Right cardiac atrium (tissue), 5 donors: ENCODE data around the gene ALS2CL. TPM values are rescaled to one million over a fixed set of nuclear protein-coding genes. Genes with fewer than 3 reads are reported as not detected.
A peak's percentile ranks its signal among the peaks of the same experiment; 100 is the strongest.

Source experiments
- ATAC-seq, 2 donors: fragments of 200-7000 bp; cut with Tn5 transposase; one replicate each; pipeline versions ENCODE4 v1.8.0 to v1.9.1; 2020; ENCODE audit warnings: moderate library complexity in 2 of 2, mild to moderate bottlenecking in 1 of 2
- DNase-seq, 3 donors: peaks; one replicate each; pipeline ENCODE4 v3.0.0-alpha.2; 2020
- H3K27ac ChIP-seq: one replicate; pipeline ENCODE4 v1.5.1; 2013; ENCODE audit warnings: mild to moderate bottlenecking, low read length, control low read depth, moderate library complexity
- H3K27me3 ChIP-seq: one replicate; pipeline ENCODE4 v1.6.1; 2013; ENCODE audit not compliant: control insufficient read depth, insufficient read depth
- H3K4me1 ChIP-seq: one replicate; pipeline ENCODE4 v1.6.1; 2013; ENCODE audit warnings: low read length; ENCODE audit not compliant: control insufficient read depth, insufficient read depth
- H3K4me3 ChIP-seq: one replicate; pipeline ENCODE4 v1.5.1; 2013; ENCODE audit warnings: low read length, control low read depth
- H3K9me3 ChIP-seq: one replicate; pipeline ENCODE4 v1.6.1; 2013; ENCODE audit warnings: low read length; ENCODE audit not compliant: control insufficient read depth
- WGBS: extraction: QIAGEN DNeasy Blood & Tissue Kit; methylation state at CpG from one replicate; pipeline ENCODE4 v1.1.7; 2013; 5-methylcytosine and 5-hydroxymethylcytosine counted together
- intact Hi-C, 4 donors: fragments of 100-400 bp; cut with DNase I; formaldehyde crosslinking; loops; one replicate each; pipeline versions ENCODE4 v1.11.0 to v1.14.0; 2022 to 2023
- polyA plus RNA-seq: library from polyadenylated mRNA; stranded (reverse); fragments of 200-250 nt; gene quantifications from one replicate; pipeline ENCODE4 v1.2.3, GENCODE V29; 2013
- total RNA-seq, 4 donors: library from RNA; stranded (reverse); fragmentation: NEBNext Ultra II Directional; extraction: Animal tissue kit (Norgen Biotek cat#: 25700); gene quantifications; one replicate each; pipeline ENCODE4 v1.2.1, GENCODE V29; 2021
- donor health status: healthy with polysubstance abuse.
- donor health status: DM: no; HTN: yes; CAD: no.
- donor health status: DM: no; HTN: no; CAD: no.
- donor health status: DM: no; HTN: yes; CAD: no; lungs with severe emphysema.
- donor health status: DM: yes; HTN: yes; CAD: no.

ALS2CL gene
- total and polyA plus RNA-seq, 5 donors: 16.1 to 33.1 (median 18.8) TPM

- intact Hi-C loops: no loop called here
- ATAC-seq (no peak), DNase-seq (peak; percentile 9 to 35 (median 30))
- 86% methylated on average over 9 of the region's 9 CpGs for WGBS
- H3K27ac ChIP-seq: no peak overlapping the region
- H3K4me3 ChIP-seq: no peak overlapping the region
- no peaks in the 10 kb centered on the region for H3K9me3 ChIP-seq
- no peaks in the 10 kb centered on the region for H3K27me3 ChIP-seq
- H3K4me1 ChIP-seq: no peaks in the 10 kb centered on the region
These were observed 17.5 kb downstream of the ALS2CL start for GRCh38 chr3:46675843-46676567.

DNA sequence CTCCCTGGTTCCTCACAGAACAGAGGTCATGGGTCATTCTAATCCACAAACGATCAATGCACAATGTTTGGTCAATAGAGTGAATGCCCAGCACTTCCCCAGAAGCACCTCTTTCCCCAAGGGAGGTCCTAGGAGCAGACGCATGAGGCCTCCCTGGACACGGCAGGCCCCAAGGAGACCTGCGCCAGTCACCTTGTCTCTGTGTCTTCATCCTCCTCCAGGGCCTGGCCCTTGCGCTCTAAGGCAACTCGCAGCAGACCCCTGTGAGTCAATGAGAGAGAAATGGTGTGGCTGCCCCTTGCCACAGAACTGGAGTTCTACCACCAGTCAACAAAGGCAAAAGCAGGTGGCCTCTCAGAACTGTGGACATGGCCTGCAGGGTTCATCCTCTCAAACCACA, 18.1 kb downstream of the ALS2CL start:
- Histone ChIP-seq H3K27ac (no peak overlapping the region), H3K9me3 (no peaks in the 10 kb centered on the region), H3K4me3 (no peak overlapping the region), H3K27me3 (no peaks in the 10 kb centered on the region), H3K4me1 (no peaks in the 10 kb centered on the region)
- intact Hi-C loops: no loop called here
- 94% methylated on average over 6 of the region's 6 CpGs for WGBS
- peak in 2 of 3 donors; percentile 1 for DNase-seq
- no peak for ATAC-seq

GRCh38 chr3:46674031-46674845, 19.2 kb downstream of the ALS2CL start:
- no peaks in the 10 kb centered on the region for H3K27me3 ChIP-seq
- H3K27ac ChIP-seq: no peak overlapping the region
- DNase-seq: peak; percentile 5 to 49 (median 11)
- no peak for ATAC-seq
- intact Hi-C loops: no loop called here
- 94% methylated on average over 12 of the region's 12 CpGs for WGBS
- H3K4me3 ChIP-seq: no peak overlapping the region
- peaks cover 2% of the 10 kb centered on the region for H3K4me1 ChIP-seq
- H3K9me3 ChIP-seq: no peaks in the 10 kb centered on the region

- ATAC-seq (no peak), DNase-seq (peak in 2 of 3 donors; percentile 7 to 13)
- H3K4me3 ChIP-seq: no peak overlapping the region
- 88% methylated on average over 10 of the region's 10 CpGs for WGBS
- H3K27ac ChIP-seq: no peak overlapping the region
- no peaks in the 10 kb centered on the region for H3K9me3 ChIP-seq
- intact Hi-C loops: no loop called here
- H3K27me3 ChIP-seq: no peaks in the 10 kb centered on the region
- peaks cover 2% of the 10 kb centered on the region for H3K4me1 ChIP-seq
These were observed 20.1 kb downstream of the ALS2CL start for GRCh38 chr3:46673151-46674030.

- WGBS: 91% methylated on average over 6 of the region's 6 CpGs
- peaks cover 2% of the 10 kb centered on the region for H3K4me1 ChIP-seq
- no peaks in the 10 kb centered on the region for H3K27me3 ChIP-seq
- intact Hi-C loops: no loop called here
- no peak for DNase-seq
- H3K27ac ChIP-seq: no peak overlapping the region
- no peak overlapping the region for H3K4me3 ChIP-seq
- no peak for ATAC-seq
- H3K9me3 ChIP-seq: no peaks in the 10 kb centered on the region
These were observed 21.2 kb downstream of the ALS2CL start for GRCh38 chr3:46672349-46672695.

- ATAC-seq: no peak
- no peaks in the 10 kb centered on the region for H3K9me3 ChIP-seq
- WGBS: 93% methylated on average over 25 of the region's 25 CpGs
- intact Hi-C loops: no loop called here
- no peak overlapping the region for H3K4me3 ChIP-seq
- DNase-seq: peak in 2 of 3 donors; percentile 17 to 41
- no peaks in the 10 kb centered on the region for H3K27me3 ChIP-seq
- H3K27ac ChIP-seq: no peak overlapping the region
- peaks cover 2% of the 10 kb centered on the region for H3K4me1 ChIP-seq
These were observed 21.7 kb downstream of the ALS2CL start for GRCh38 chr3:46671541-46672348.

GRCh38 chr3:46670891-46671427, 22.5 kb downstream of the ALS2CL start:
- no peak for ATAC-seq
- DNase-seq: peak in 1 of 3 donors; percentile 46
- intact Hi-C loops: no loop called here

GRCh38 chr3:46670000-46670890, 23.2 kb downstream of the ALS2CL start:
- Histone ChIP-seq H3K27me3 (no peaks in the 10 kb centered on the region), H3K4me3 (no peak overlapping the region), H3K27ac (no peak overlapping the region), H3K9me3 (no peaks in the 10 kb centered on the region), H3K4me1 (peaks cover 7% of the 10 kb centered on the region)
- ATAC-seq: no peak
- intact Hi-C loops: no loop called here
- WGBS: 83% methylated on average over 17 of the region's 17 CpGs
- DNase-seq: peak in 1 of 3 donors; percentile 19

More at GRCh38 chr3:46670891-46671427, 22.5 kb downstream of the ALS2CL start:
- no peak overlapping the region for H3K4me3 ChIP-seq
- H3K27ac ChIP-seq: no peak overlapping the region
- H3K27me3 ChIP-seq: no peaks in the 10 kb centered on the region
- H3K9me3 ChIP-seq: no peaks in the 10 kb centered on the region
- 96% methylated on average over 4 of the region's 4 CpGs for WGBS
- H3K4me1 ChIP-seq: peaks cover 6% of the 10 kb centered on the region

GRCh38 chr3:46669191-46669999, 24.1 kb downstream of the ALS2CL start:
- Histone ChIP-seq H3K4me1 (peaks cover 11% of the 10 kb centered on the region), H3K4me3 (no peak overlapping the region), H3K27ac (no peak overlapping the region), H3K27me3 (no peaks in the 10 kb centered on the region), H3K9me3 (no peaks in the 10 kb centered on the region)
- no peak for DNase-seq
- no peak for ATAC-seq
- intact Hi-C loops: no loop called here
- 64% methylated on average over 9 of the region's 9 CpGs for WGBS
